OCI-LY7 (cell line): ENCODE results near the gene ZNF619. TPM values are rescaled to one million over a fixed set of nuclear protein-coding genes. Genes with fewer than 3 reads are reported as not detected.

Experiments used
- BruUV-seq: library from RNA; stranded (reverse); fragments of 400-500 nt; replicated peaks from 2 replicates; lab custom pipeline; 2021; lab: Mats Ljungman, UMichigan
- CTCF ChIA-PET: fragments of 300-600 bp; sonication (Branson Sonifier 250); formaldehyde crosslinking; loops from one replicate; lab custom pipeline; 2022; ENCODE audit warnings: antibody characterized with exemption; ENCODE audit not compliant: unreplicated experiment; lab: Charles Lee
- POLR2A ChIA-PET: fragments of 300-600 bp; sonication (Branson Sonifier 250); formaldehyde crosslinking; loops from one replicate; lab custom pipeline; 2022; ENCODE audit warnings: antibody characterized with exemption; lab: Charles Lee
- DNase-seq: peaks from one replicate; pipeline ENCODE4 v3.0.0-alpha.2; 2015; ENCODE audit warnings: low spot score
- H2AFZ ChIP-seq: fragments of 200-600 bp; sonication (generic), shearing (Covaris generic); 2 replicates; pipeline ENCODE4 v1.6.1; 2014; ENCODE audit warnings: mild to moderate bottlenecking, antibody characterized with exemption, low read length, moderate library complexity
- H3K27ac ChIP-seq: fragments of 200-600 bp; sonication (generic); 2 replicates; pipeline ENCODE4 v1.5.1; 2014; ENCODE audit warnings: mixed run types, low read depth, mild to moderate bottlenecking, moderate library complexity, low read length, inconsistent platforms; ENCODE audit not compliant: poor library complexity, severe bottlenecking
- H3K36me3 ChIP-seq: fragments of 200-600 bp; sonication (generic); 2 replicates; pipeline ENCODE4 v1.6.1; 2014; ENCODE audit warnings: mild to moderate bottlenecking, antibody characterized with exemption, low read length, moderate library complexity, mixed read lengths; ENCODE audit not compliant: insufficient read depth
- H3K4me1 ChIP-seq: fragments of 200-600 bp; sonication (generic); 2 replicates; pipeline ENCODE4 v1.5.1; 2014; ENCODE audit warnings: mild to moderate bottlenecking, low read length; ENCODE audit not compliant: insufficient read depth, poor library complexity, severe bottlenecking
- H3K4me2 ChIP-seq: fragments of 200-600 bp; sonication (generic); 2 replicates; pipeline ENCODE4 v1.6.1; 2014; ENCODE audit warnings: mild to moderate bottlenecking, low read length
- H3K4me3 ChIP-seq: fragments of 200-600 bp; sonication (generic); 2 replicates; pipeline ENCODE4 v1.5.1; 2014; ENCODE audit warnings: mild to moderate bottlenecking, low read depth, low read length; ENCODE audit not compliant: poor library complexity, severe bottlenecking
- H3K79me2 ChIP-seq: fragments of 200-600 bp; sonication (generic); 2 replicates; pipeline ENCODE4 v1.6.1; 2016; ENCODE audit warnings: low read depth, mild to moderate bottlenecking, low read length, moderate library complexity, mixed read lengths; ENCODE audit not compliant: insufficient read depth
- H3K9me2 ChIP-seq: fragments of 200-600 bp; sonication (generic); 2 replicates; pipeline ENCODE4 v1.6.1; 2016; ENCODE audit warnings: mild to moderate bottlenecking, low read length, mixed read lengths; ENCODE audit not compliant: insufficient read depth
- H3K9me3 ChIP-seq: fragments of 200-600 bp; sonication (generic); 2 replicates; pipeline ENCODE4 v1.6.1; 2014; ENCODE audit warnings: mild to moderate bottlenecking, mixed run types, low read length, mixed read lengths
- H4K20me1 ChIP-seq: fragments of 200-600 bp; sonication (generic); 2 replicates; pipeline ENCODE4 v1.6.1; 2014; ENCODE audit warnings: mild to moderate bottlenecking, antibody characterized with exemption, low read length, moderate library complexity, mixed read lengths; ENCODE audit not compliant: insufficient read depth
- EZH2phosphoT487 ChIP-seq: fragments of 200-600 bp; sonication (generic); IDR thresholded peaks from 2 replicates; pipeline ENCODE4 v1.6.1; 2018; ENCODE audit warnings: low read depth, borderline replicate concordance, mild to moderate bottlenecking, mixed run types, antibody characterized with exemption, low read length, moderate library complexity, mixed read lengths
- intact Hi-C: fragments of 100-400 bp; cut with micrococcal nuclease; formaldehyde crosslinking; loops from one replicate; pipeline ENCODE4 v1.10.0; 2022; ENCODE audit not compliant: unreplicated experiment
- total RNA-seq, 2 experiments: library from RNA; depleted of rRNA in 1 of 2; stranded (reverse); fragments of >200 nt in 1 of 2; shearing (Covaris generic) in 1 of 2; gene quantifications; 2 replicates each; pipeline ENCODE4 v1.2.3, GENCODE V29; 2014 to 2022
- TF ChIP-seq, protein P1 (sequence below): fragments of 200-600 bp; sonication (generic); conservative IDR thresholded peaks from 2 replicates; pipeline ENCODE4 v1.5.1; 2014; ENCODE audit warnings: mild to moderate bottlenecking, antibody characterized with exemption, low read length, moderate library complexity, mixed read lengths

ZNF619 gene
- total RNA-seq, 2 experiments from 2014 or later = 0.16 to 0.80 TPM

DNA sequence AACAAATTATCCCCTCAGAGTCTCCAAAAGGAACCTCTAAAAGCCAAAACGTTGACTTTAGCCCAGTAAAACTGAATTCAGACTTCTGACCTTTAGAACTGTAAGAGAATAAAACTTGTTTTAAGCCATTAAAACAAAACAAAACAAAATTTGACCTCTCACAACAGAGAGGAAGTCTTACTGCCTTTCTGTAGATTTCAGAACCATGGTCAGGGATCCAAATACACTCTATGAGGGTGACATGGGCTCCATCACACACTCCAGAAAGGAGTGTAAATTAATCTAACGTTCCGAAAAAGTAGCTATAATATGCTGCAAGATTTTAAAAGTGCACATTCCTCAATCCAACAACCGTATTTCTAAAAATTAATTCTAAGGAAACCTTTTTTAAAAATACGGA is 39.0 kb upstream of the ZNF619 start:
- Histone ChIP-seq H3K4me1 (no peaks in the 10 kb centered on the region), H4K20me1 (no peaks in the 10 kb centered on the region), H3K4me2 (no peak overlapping the region), H3K36me3 (no peaks in the 10 kb centered on the region), H3K9me2 (no peaks in the 10 kb centered on the region), H3K4me3 (no peak overlapping the region), H3K9me3 (no peaks in the 10 kb centered on the region), H2AFZ (no peak overlapping the region), H3K79me2 (no peaks in the 10 kb centered on the region), H3K27ac (no peak overlapping the region)
- ChIA-PET CTCF (no interaction called here), POLR2A (no interaction called here)
- intact Hi-C loops = no loop called here
- no peak for DNase-seq
- no TSS peak for BruUV-seq
- TF ChIP-seq, protein P1, sequence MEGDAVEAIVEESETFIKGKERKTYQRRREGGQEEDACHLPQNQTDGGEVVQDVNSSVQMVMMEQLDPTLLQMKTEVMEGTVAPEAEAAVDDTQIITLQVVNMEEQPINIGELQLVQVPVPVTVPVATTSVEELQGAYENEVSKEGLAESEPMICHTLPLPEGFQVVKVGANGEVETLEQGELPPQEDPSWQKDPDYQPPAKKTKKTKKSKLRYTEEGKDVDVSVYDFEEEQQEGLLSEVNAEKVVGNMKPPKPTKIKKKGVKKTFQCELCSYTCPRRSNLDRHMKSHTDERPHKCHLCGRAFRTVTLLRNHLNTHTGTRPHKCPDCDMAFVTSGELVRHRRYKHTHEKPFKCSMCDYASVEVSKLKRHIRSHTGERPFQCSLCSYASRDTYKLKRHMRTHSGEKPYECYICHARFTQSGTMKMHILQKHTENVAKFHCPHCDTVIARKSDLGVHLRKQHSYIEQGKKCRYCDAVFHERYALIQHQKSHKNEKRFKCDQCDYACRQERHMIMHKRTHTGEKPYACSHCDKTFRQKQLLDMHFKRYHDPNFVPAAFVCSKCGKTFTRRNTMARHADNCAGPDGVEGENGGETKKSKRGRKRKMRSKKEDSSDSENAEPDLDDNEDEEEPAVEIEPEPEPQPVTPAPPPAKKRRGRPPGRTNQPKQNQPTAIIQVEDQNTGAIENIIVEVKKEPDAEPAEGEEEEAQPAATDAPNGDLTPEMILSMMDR = no peak
- TF ChIP-seq EZH2phosphoT487 = no peak

DNA sequence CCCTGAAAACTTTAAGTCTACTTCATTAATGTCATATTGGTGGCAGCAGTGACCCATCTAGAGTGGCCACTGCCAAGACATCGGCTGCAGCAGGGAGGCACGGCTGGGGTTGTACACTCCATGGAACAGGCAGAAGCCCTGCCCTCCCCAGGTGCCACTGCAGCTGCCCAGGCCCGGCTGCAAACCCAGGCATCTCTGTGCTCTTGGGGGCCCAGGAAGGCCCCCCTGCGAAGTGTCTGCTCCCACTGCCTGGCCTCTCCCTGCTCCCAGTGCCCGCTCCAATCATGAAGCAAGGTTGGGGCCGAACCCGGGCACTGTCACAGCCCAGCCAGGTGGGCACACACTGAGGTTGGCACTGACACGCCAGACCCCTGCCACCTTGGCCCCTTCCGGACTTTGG is 31.9 kb upstream of the ZNF619 start:
- ChIA-PET POLR2A (no interaction called here), CTCF (no interaction called here)
- H3K9me3 ChIP-seq = no peaks in the 10 kb centered on the region
- no peak for TF ChIP-seq EZH2phosphoT487
- TF ChIP-seq, protein P1 = no peak
- H2AFZ ChIP-seq = no peak overlapping the region
- H3K4me1 ChIP-seq = no peaks in the 10 kb centered on the region
- H3K4me3 ChIP-seq = no peak overlapping the region
- H3K79me2 ChIP-seq = no peaks in the 10 kb centered on the region
- no peaks in the 10 kb centered on the region for H3K36me3 ChIP-seq
- no peaks in the 10 kb centered on the region for H4K20me1 ChIP-seq
- H3K27ac ChIP-seq = no peak overlapping the region
- intact Hi-C loops = no loop called here
- no peak overlapping the region for H3K4me2 ChIP-seq
- no TSS peak for BruUV-seq
- no peak for DNase-seq
- no peaks in the 10 kb centered on the region for H3K9me2 ChIP-seq

DNA sequence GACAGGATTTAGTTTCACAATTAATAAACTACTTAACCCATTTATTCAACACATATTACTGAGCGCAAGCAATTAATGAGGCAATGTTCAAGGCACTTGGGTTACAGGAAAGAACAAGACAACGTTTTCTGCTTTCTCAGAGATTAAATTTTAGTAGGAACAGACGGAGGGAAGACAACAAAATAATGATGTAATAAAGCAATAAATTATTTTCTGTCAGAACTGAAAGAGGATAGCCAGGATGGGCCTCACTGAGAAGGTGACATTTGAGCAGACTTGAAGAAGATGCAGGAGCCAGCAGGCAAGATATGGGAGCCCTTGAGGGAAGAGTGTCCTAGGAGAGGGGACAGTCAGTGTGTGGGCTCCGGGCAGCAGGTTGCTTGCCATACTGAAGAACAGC is 31.0 kb upstream of the ZNF619 start:
- TF ChIP-seq EZH2phosphoT487 = no peak
- TF ChIP-seq, protein P1 = no peak
- H3K4me1 ChIP-seq = no peaks in the 10 kb centered on the region
- no peaks in the 10 kb centered on the region for H3K79me2 ChIP-seq
- H3K36me3 ChIP-seq = no peaks in the 10 kb centered on the region
- H3K4me3 ChIP-seq = no peak overlapping the region
- no peaks in the 10 kb centered on the region for H3K9me3 ChIP-seq
- POLR2A ChIA-PET = no interaction called here
- no peaks in the 10 kb centered on the region for H4K20me1 ChIP-seq
- no TSS peak for BruUV-seq
- no peak overlapping the region for H3K4me2 ChIP-seq
- no peak overlapping the region for H2AFZ ChIP-seq
- CTCF ChIA-PET = no interaction called here
- H3K9me2 ChIP-seq = no peaks in the 10 kb centered on the region
- intact Hi-C loops = no loop called here
- no peak for DNase-seq
- H3K27ac ChIP-seq = no peak overlapping the region
